Heart left ventricle (tissue), 16 donors: ENCODE results near the gene LYPD6B. TPM values are rescaled to one million over a fixed set of nuclear protein-coding genes. Genes with fewer than 3 reads are reported as not detected.

ENCODE experiments used
- ATAC-seq, 4 donors: fragments of 200-7000 bp; cut with Tn5 transposase; one replicate each; pipeline ENCODE4 v1.9.1; 2020 to 2022; ENCODE audit warnings: moderate library complexity in 4 of 4, mild to moderate bottlenecking in 3 of 4, moderate number of reproducible peaks in 1 of 4
- DNase-seq, 5 donors: peaks; one replicate each; pipeline ENCODE4 v3.0.0-alpha.2; 2020
- H3K27ac ChIP-seq, 12 donors: fragments of 200-600 bp; sonication (generic) in 4 of 12; one replicate each; pipeline versions ENCODE4 v1.5.0 to v1.8.0; 2016 to 2022; ENCODE audit warnings: mild to moderate bottlenecking in 2 of 12
- H3K27me3 ChIP-seq, 9 donors: fragments of 200-600 bp; sonication (generic) in 2 of 9; one replicate each; pipeline versions ENCODE4 v1.5.1 to v1.8.0; 2016 to 2022; ENCODE audit warnings: mild to moderate bottlenecking in 3 of 9
- H3K36me3 ChIP-seq, 9 donors: fragments of 200-600 bp; sonication (generic) in 2 of 9; one replicate each; pipeline versions ENCODE4 v1.5.0 to v1.8.0; 2018 to 2022; ENCODE audit warnings: mild to moderate bottlenecking in 2 of 9
- H3K4me1 ChIP-seq, 12 donors: fragments of 200-600 bp; sonication (generic) in 4 of 12; one replicate each; pipeline versions ENCODE4 v1.5.0 to v1.8.0; 2016 to 2022; ENCODE audit warnings: mild to moderate bottlenecking in 3 of 12
- H3K4me3 ChIP-seq, 12 donors: fragments of 200-600 bp; sonication (generic) in 4 of 12; one replicate each; pipeline versions ENCODE4 v1.5.0 to v1.8.0; 2017 to 2022; ENCODE audit warnings: mild to moderate bottlenecking in 9 of 12, moderate library complexity in 4 of 12
- H3K9me3 ChIP-seq, 12 donors: fragments of 200-600 bp; sonication (generic) in 4 of 12; one replicate each; pipeline versions ENCODE4 v1.5.0 to v1.8.0; 2016 to 2022; ENCODE audit warnings: mild to moderate bottlenecking in 1 of 12
- POLR2A ChIP-seq, 2 donors: fragments of 450-650 bp; IDR thresholded peaks; one replicate each; pipeline ENCODE4 v1.6.1; 2017; ENCODE audit warnings: antibody characterized with exemption in 2 of 2, mild to moderate bottlenecking in 2 of 2, moderate library complexity in 2 of 2
- WGBS, 4 donors: extraction: QIAGEN DNeasy Blood & Tissue Kit in 2 of 4; methylation state at CpG; one replicate each; pipeline versions ENCODE4 v1.1.5 to v1.1.7; 2013 to 2018; 5-methylcytosine and 5-hydroxymethylcytosine counted together
- intact Hi-C, 10 donors: fragments of 100-400 bp; cut with DNase I; formaldehyde crosslinking; loops; one replicate each; pipeline versions ENCODE4 v1.11.1 to v1.14.2; 2022
- polyA plus RNA-seq, 2 donors: library from polyadenylated mRNA; stranded (reverse); fragments of 200-250 nt; gene quantifications; one replicate each; pipeline ENCODE4 v1.2.3, GENCODE V29; 2013
- total RNA-seq, 9 donors: library from RNA; depleted of rRNA in 2 of 9; stranded (reverse); fragments of >200 nt in 2 of 9; fragmentation: NEBNext Ultra II Directional in 3 of 9; extraction: Animal tissue kit (Norgen Biotek cat#: 25700) in 3 of 9; gene quantifications; one replicate each; pipeline versions ENCODE4 v1.1.0 to v1.2.4, GENCODE V29; 2016 to 2023
- TF ChIP-seq, protein P1 (sequence below), 12 donors: fragments of 200-600 bp; sonication (generic) in 4 of 12; IDR thresholded peaks; one replicate each; pipeline versions ENCODE4 v1.5.0 to v1.8.0; 2018 to 2022; ENCODE audit warnings: antibody characterized with exemption in 12 of 12, mild to moderate bottlenecking in 5 of 12
- donor health status: ischemic (EF 13 %, LVEDD 7.1; RV severe dilation, severe dysfunction).
- donor health status: healthy with polysubstance abuse.
- donor health status: DM: no; HTN: yes; CAD: no.
- donor health status: DM: no; HTN: no; CAD: no.
- donor health status: ischemic (EF 25% LVEDD 6.9; RV normal size, moderate dysfunction).
- donor health status: ischemic (EF 25% LVEDD 5.7; RV mildly dilated, moderate dysfunction).
- donor health status: healthy.
- donor health status: DM: yes; HTN: yes; CAD: no.
- donor health status: ischemic (EF 35%, LVEDD 5.7; RV mildly dilated, moderate dysfunction).
- donor health status: nonischemic (EF 11% LVEDD 7.7; RV severe dilation, severe dysfunction).
- donor health status: DM: yes; HTN: yes; CAD: no.
- donor health status: PGD.
- donor health status: ischemic (EF 29% LVEDD 5.4; RV normal size, mild dysfunction).
- donor health status: nonischemic (EF 23%, LVEDD 6.1; RV moderate dilation, normal function).

LYPD6B gene
- total and polyA plus RNA-seq, 11 donors: not detected

DNA sequence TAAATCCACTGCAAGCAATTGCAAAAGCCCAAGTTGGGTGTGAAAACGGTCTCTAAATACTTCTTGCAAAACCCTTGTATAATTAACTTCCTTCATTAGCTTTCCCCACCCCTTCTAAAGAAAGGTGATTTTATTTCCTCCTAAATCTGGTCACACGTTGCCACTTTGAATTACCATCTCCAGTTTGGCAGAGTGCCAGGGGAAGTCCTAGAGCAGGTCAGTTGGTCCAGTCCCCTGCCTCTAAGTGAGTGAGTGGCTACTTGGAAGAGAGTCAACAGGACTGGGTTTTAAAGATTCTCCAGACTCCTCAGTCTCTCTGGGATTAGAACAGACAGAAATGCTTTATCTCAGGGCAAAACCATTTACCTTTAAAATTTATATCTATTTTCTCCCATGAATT, 18.7 kb upstream of the LYPD6B start:
- peaks cover 0 to 6% (median 0%) of the 10 kb centered on the region in 12 donors for H3K4me1 ChIP-seq
- intact Hi-C loops: loop anchor here in 7 of 10 donors (1.0 to 10.0 kb wide), 5 partner anchors 293 to 543 kb away; no protein-coding TSS in a partner anchor
- TF ChIP-seq, protein P1, sequence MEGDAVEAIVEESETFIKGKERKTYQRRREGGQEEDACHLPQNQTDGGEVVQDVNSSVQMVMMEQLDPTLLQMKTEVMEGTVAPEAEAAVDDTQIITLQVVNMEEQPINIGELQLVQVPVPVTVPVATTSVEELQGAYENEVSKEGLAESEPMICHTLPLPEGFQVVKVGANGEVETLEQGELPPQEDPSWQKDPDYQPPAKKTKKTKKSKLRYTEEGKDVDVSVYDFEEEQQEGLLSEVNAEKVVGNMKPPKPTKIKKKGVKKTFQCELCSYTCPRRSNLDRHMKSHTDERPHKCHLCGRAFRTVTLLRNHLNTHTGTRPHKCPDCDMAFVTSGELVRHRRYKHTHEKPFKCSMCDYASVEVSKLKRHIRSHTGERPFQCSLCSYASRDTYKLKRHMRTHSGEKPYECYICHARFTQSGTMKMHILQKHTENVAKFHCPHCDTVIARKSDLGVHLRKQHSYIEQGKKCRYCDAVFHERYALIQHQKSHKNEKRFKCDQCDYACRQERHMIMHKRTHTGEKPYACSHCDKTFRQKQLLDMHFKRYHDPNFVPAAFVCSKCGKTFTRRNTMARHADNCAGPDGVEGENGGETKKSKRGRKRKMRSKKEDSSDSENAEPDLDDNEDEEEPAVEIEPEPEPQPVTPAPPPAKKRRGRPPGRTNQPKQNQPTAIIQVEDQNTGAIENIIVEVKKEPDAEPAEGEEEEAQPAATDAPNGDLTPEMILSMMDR (IDR thresholded peaks at IDR 0.05): no peak
- no peak for TF ChIP-seq POLR2A (IDR thresholded peaks at IDR 0.05)
- ATAC-seq (no peak), DNase-seq (no peak)
- H3K27ac ChIP-seq: no peak overlapping the region
- H3K27me3 ChIP-seq: peaks cover 0 to 5% (median 0%) of the 10 kb centered on the region in 9 donors
- no peaks in the 10 kb centered on the region for H3K36me3 ChIP-seq
- no peak overlapping the region for H3K4me3 ChIP-seq
- 48 to 59% (median 57%) methylated on average over 2 of the region's 2 CpGs for WGBS, 4 donors
- H3K9me3 ChIP-seq: no peaks in the 10 kb centered on the region

DNA sequence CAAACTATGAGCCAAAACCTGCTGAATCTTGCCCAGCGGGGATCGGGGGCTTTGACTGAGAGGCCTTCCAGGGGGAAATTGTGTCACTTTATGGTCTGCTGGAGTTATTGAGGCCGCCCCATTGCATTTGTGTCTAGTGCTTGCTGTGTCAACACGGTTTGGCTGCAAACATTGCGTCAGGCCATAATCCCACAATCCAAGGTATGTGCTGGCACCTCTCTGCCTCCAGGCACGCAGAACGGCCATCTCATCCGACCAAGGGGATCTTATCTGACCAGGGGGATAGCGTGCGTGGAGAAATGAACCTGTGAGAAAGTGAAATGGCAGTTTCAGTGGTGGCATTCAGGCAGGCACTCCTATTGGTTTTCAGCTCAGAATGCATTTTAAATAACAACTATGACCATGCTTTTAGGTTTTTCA, 18.1 kb upstream of the LYPD6B start:
- no peak for TF ChIP-seq POLR2A (IDR thresholded peaks at IDR 0.05)
- TF ChIP-seq, protein P1 (IDR thresholded peaks at IDR 0.05): no peak
- H3K36me3 ChIP-seq: no peaks in the 10 kb centered on the region
- H3K4me1 ChIP-seq: peaks cover 0 to 6% (median 0%) of the 10 kb centered on the region in 12 donors
- peaks cover 0 to 5% (median 0%) of the 10 kb centered on the region in 9 donors for H3K27me3 ChIP-seq
- no peak for ATAC-seq
- WGBS, 4 donors: 87 to 94% (median 90%) methylated on average over 10 of the region's 10 CpGs
- H3K4me3 ChIP-seq: no peak overlapping the region
- intact Hi-C loops: loop anchor here in 3 of 10 donors (1.0 to 10.0 kb wide), 2 partner anchors 294 to 540 kb away; no protein-coding TSS in a partner anchor
- DNase-seq: no peak
- no peak overlapping the region for H3K27ac ChIP-seq
- no peaks in the 10 kb centered on the region for H3K9me3 ChIP-seq

- no peak for TF ChIP-seq POLR2A (IDR thresholded peaks at IDR 0.05)
- TF ChIP-seq, protein P1 (IDR thresholded peaks at IDR 0.05): no peak
- Histone ChIP-seq H3K4me1 (peaks cover 0 to 6% (median 0%) of the 10 kb centered on the region in 12 donors), H3K9me3 (no peaks in the 10 kb centered on the region), H3K27me3 (peaks cover 0 to 5% (median 0%) of the 10 kb centered on the region in 9 donors), H3K27ac (no peak overlapping the region), H3K36me3 (no peaks in the 10 kb centered on the region), H3K4me3 (no peak overlapping the region)
- ATAC-seq (no peak), DNase-seq (no peak)
- intact Hi-C loops: loop anchor here in 2 of 10 donors (10.0 kb wide), 1 partner anchor 294 kb away; no protein-coding TSS in a partner anchor
- WGBS, 4 donors: 91 to 94% (median 92%) methylated on average over 5 of the region's 5 CpGs
Observed at GRCh38 chr2:149021271-149021719, 17.2 kb upstream of the LYPD6B start.

GRCh38 chr2:149021761-149022160, 16.7 kb upstream of the LYPD6B start:
- ATAC-seq: no peak
- DNase-seq: no peak
- no peaks in the 10 kb centered on the region for H3K36me3 ChIP-seq
- WGBS, 4 donors: 65 to 84% (median 82%) methylated on average over 6 of the region's 6 CpGs
- H3K27ac ChIP-seq: no peak overlapping the region
- peaks cover 0 to 5% (median 0%) of the 10 kb centered on the region in 9 donors for H3K27me3 ChIP-seq
- H3K9me3 ChIP-seq: no peaks in the 10 kb centered on the region
- intact Hi-C loops: loop anchor here in 2 of 10 donors (10.0 kb wide), 1 partner anchor 293 kb away; no protein-coding TSS in a partner anchor
- H3K4me3 ChIP-seq: no peak overlapping the region
- peaks cover 0 to 6% (median 0%) of the 10 kb centered on the region in 12 donors for H3K4me1 ChIP-seq
- no peak for TF ChIP-seq POLR2A (IDR thresholded peaks at IDR 0.05)
- TF ChIP-seq, protein P1 (IDR thresholded peaks at IDR 0.05): no peak
